Measurements from ENCODE around the gene FAM13B. TPM values are rescaled to one million over a fixed set of nuclear protein-coding genes. Genes with fewer than 3 reads are reported as not detected.

Gene FAM13B
- total RNA-seq, 4 donors from 2014 or later: 10.4 to 37.7 (median 20.2) TPM

GRCh38 chr5:137894586-137894985 lies 138.3 kb downstream of the FAM13B start:
- H3K27me3 ChIP-seq: no peaks in the 10 kb centered on the region
- TF ChIP-seq POLR2AphosphoS5 (IDR thresholded peaks at IDR 0.05): no peak
- H3K27ac ChIP-seq: no peak overlapping the region
- no peaks in the 10 kb centered on the region for H3K36me3 ChIP-seq
- H3K9me3 ChIP-seq: no peaks in the 10 kb centered on the region
- H3K4me1 ChIP-seq: peaks cover 1% of the 10 kb centered on the region
- no peak overlapping the region for H3K4me3 ChIP-seq
- DNase-seq (ENCODE audit: low spot score in 2 of 2): no peak

GRCh38 chr5:137891849-137892248 lies 141.0 kb downstream of the FAM13B start:
- Histone ChIP-seq H3K36me3 (no peaks in the 10 kb centered on the region), H3K27me3 (no peaks in the 10 kb centered on the region), H3K4me3 (no peak overlapping the region), H3K4me1 (peaks cover 12% of the 10 kb centered on the region), H3K27ac (no peak overlapping the region), H3K9me3 (no peaks in the 10 kb centered on the region)
- DNase-seq (ENCODE audit: low spot score in 2 of 2): no peak
- WGBS: 84% methylated on average over 3 of the region's 3 CpGs
- TF ChIP-seq, protein P1, sequence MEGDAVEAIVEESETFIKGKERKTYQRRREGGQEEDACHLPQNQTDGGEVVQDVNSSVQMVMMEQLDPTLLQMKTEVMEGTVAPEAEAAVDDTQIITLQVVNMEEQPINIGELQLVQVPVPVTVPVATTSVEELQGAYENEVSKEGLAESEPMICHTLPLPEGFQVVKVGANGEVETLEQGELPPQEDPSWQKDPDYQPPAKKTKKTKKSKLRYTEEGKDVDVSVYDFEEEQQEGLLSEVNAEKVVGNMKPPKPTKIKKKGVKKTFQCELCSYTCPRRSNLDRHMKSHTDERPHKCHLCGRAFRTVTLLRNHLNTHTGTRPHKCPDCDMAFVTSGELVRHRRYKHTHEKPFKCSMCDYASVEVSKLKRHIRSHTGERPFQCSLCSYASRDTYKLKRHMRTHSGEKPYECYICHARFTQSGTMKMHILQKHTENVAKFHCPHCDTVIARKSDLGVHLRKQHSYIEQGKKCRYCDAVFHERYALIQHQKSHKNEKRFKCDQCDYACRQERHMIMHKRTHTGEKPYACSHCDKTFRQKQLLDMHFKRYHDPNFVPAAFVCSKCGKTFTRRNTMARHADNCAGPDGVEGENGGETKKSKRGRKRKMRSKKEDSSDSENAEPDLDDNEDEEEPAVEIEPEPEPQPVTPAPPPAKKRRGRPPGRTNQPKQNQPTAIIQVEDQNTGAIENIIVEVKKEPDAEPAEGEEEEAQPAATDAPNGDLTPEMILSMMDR (IDR thresholded peaks at IDR 0.05): peak in 1 of 2 donors; percentile 10
- TF ChIP-seq EP300 (IDR thresholded peaks at IDR 0.05) (no peak), POLR2AphosphoS5 (IDR thresholded peaks at IDR 0.05) (no peak)

GRCh38 chr5:137890845-137891244 lies 142.0 kb downstream of the FAM13B start:
- WGBS: 95% methylated on average over 1 of the region's 1 CpG
- no peaks in the 10 kb centered on the region for H3K27me3 ChIP-seq
- no peak for DNase-seq (ENCODE audit: low spot score in 2 of 2)
- no peak overlapping the region for H3K4me3 ChIP-seq
- no peak overlapping the region for H3K27ac ChIP-seq
- no peak for TF ChIP-seq POLR2A (IDR thresholded peaks at IDR 0.05)
- no peak for TF ChIP-seq POLR2AphosphoS5 (IDR thresholded peaks at IDR 0.05)
- TF ChIP-seq, protein P1 (IDR thresholded peaks at IDR 0.05): no peak
- TF ChIP-seq EP300 (IDR thresholded peaks at IDR 0.05): no peak
- H3K9me3 ChIP-seq: no peaks in the 10 kb centered on the region
- peaks cover 12% of the 10 kb centered on the region for H3K4me1 ChIP-seq
- H3K36me3 ChIP-seq: no peaks in the 10 kb centered on the region

DNA sequence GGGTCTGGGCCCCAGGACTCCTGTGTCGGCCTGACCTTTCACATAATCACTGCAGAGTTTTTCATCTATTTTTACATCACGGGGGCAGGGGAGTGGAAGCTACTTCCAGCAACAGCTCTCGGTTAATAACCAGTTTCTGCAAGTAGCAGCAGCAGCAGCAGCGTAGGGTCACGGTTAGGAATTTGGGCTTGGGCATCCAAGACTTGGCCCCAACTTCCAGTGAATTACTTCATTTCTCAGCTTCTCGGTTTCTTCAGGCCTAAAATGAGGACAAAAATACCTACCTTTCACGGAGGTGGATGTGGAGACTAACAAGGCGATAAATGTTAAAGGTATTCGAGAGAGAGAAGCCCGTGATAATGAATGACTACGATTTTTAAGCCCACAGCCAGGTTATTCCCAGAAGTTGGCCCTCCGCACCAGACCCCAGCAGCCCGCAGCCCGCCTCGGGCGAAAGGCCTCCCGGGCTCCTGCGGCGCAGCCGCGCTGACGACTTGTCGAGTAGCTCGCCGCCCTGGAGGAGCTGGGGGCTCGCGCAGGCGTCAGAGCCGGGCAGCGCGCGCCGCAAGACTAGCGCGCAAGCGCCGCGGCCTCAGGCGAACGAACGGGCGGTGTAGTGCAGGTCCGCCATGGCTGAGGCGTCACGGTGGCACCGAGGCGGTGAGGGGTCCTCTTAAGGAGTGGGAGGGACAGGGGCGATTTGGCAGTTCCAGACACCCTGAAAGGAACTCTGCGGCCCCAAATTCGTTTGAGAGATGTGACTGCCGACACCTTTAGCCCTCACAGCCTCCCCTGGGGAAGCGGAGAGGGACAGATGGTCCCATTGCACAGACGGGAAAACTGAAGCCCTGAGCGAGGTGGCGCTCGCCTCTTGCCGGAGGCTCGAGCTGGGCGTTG lies 143.8 kb downstream of the FAM13B start, which contains the start of gene PKD2L2:
TSS of gene PKD2L2 (plus strand) at position 595 of the 897 bp plus-strand sequence. CDS start at position 630, 35 bp downstream.
- no peaks in the 10 kb centered on the region for H3K36me3 ChIP-seq
- no peaks in the 10 kb centered on the region for H3K9me3 ChIP-seq
- no peaks in the 10 kb centered on the region for H3K27me3 ChIP-seq
- H3K4me1 ChIP-seq: peaks cover 12% of the 10 kb centered on the region
- TF ChIP-seq, protein P1 (IDR thresholded peaks at IDR 0.05): no peak
- no peak for TF ChIP-seq POLR2AphosphoS5 (IDR thresholded peaks at IDR 0.05)
- TF ChIP-seq POLR2A (IDR thresholded peaks at IDR 0.05): peak in 1 of 2 donors; percentile 4
- TF ChIP-seq EP300 (IDR thresholded peaks at IDR 0.05): no peak
- peak within 1 kb of the TSS; percentile 80 for H3K27ac ChIP-seq
- peak within 1 kb of the TSS; percentile 50 for H3K4me3 ChIP-seq
- 16% methylated on average over 49 of the region's 59 CpGs for WGBS
- DNase-seq (ENCODE audit: low spot score in 2 of 2): peak; percentile 78 to 85

DNA sequence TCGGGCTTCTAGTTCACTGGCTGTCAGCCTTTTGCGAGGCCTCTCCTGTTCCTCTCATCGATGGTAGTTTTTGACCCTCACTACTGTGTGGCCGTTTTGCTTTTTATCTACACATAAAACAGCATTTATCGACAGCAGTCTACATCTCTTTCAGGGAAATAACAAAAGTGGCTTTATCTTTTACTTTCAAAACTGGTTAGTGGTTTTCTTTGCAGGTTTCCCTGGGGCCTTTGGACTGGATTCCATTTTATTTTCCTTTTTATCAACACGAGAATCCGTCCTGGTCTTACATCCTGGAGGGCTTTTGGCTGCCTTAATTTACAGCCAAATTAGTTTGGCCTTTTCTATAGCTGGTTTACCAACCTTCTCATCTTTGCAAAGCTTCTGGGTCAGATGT lies 144.4 kb downstream of the FAM13B start:
- H3K36me3 ChIP-seq: no peaks in the 10 kb centered on the region
- H3K27me3 ChIP-seq: no peaks in the 10 kb centered on the region
- H3K27ac ChIP-seq: peak overlapping the region; percentile 80
- no peaks in the 10 kb centered on the region for H3K9me3 ChIP-seq
- no peak for DNase-seq (ENCODE audit: low spot score in 2 of 2)
- H3K4me3 ChIP-seq: peak overlapping the region; percentile 50
- TF ChIP-seq POLR2AphosphoS5 (IDR thresholded peaks at IDR 0.05) (no peak), POLR2A (IDR thresholded peaks at IDR 0.05) (no peak), EP300 (IDR thresholded peaks at IDR 0.05) (no peak)
- peaks cover 12% of the 10 kb centered on the region for H3K4me1 ChIP-seq
- 48% methylated on average over 7 of the region's 7 CpGs for WGBS

Other genes starting within 250 kb of the FAM13B start
- gene MYOT, start 165.2 kb downstream of the FAM13B start, total RNA-seq: 1 to 10 TPM in 1 of 4 donors, not detected in 3; 1.8 TPM
- not detected for gene PKD2L2, start 143.6 kb downstream of the FAM13B start, total RNA-seq
- not detected for gene WNT8A, start 51.0 kb upstream of the FAM13B start, total RNA-seq
- 1 to 10 TPM in 2 of 4 donors, not detected in 2; 1.1 to 1.7 TPM for gene NME5, start 106.3 kb upstream of the FAM13B start, total RNA-seq
- 10 to 100 TPM; 27.4 to 53.8 (median 36.7) TPM for gene BRD8, start 145.6 kb upstream of the FAM13B start, total RNA-seq
- 1 to 10 TPM; 2.1 to 7.7 (median 5.1) TPM for gene KIF20A, start 146.0 kb upstream of the FAM13B start, total RNA-seq
- 10 to 100 TPM; 17.9 to 30.6 (median 22.2) TPM for gene CDC23, start 180.2 kb upstream of the FAM13B start, total RNA-seq
- gene GFRA3, start 241.5 kb upstream of the FAM13B start, total RNA-seq: 1 to 10 TPM in 2 of 4 donors, under 1 TPM in 1, not detected in 1; 0.85 to 2.0 (median 1.1) TPM

All from suprapubic skin (tissue), 4 donors.